Kidney tubule cell (primary cell): ENCODE measurements around the gene HSBP1L1.
A peak's percentile ranks its signal among the peaks of the same experiment; 100 is the strongest.
"Not testable (repeated sequence)": the region's sequence is repeated elsewhere in the genome, so short reads cannot be mapped to it uniquely, and the experiment has no call there.

Experiments used
- DNase-seq: peaks from one replicate; pipeline ENCODE4 v3.0.0-alpha.2; 2018; ENCODE audit warnings: low spot score

The HSBP1L1 gene

GRCh38 chr18:79945118-79946042, 19.1 kb upstream of the HSBP1L1 start:
- no peak for DNase-seq

DNA sequence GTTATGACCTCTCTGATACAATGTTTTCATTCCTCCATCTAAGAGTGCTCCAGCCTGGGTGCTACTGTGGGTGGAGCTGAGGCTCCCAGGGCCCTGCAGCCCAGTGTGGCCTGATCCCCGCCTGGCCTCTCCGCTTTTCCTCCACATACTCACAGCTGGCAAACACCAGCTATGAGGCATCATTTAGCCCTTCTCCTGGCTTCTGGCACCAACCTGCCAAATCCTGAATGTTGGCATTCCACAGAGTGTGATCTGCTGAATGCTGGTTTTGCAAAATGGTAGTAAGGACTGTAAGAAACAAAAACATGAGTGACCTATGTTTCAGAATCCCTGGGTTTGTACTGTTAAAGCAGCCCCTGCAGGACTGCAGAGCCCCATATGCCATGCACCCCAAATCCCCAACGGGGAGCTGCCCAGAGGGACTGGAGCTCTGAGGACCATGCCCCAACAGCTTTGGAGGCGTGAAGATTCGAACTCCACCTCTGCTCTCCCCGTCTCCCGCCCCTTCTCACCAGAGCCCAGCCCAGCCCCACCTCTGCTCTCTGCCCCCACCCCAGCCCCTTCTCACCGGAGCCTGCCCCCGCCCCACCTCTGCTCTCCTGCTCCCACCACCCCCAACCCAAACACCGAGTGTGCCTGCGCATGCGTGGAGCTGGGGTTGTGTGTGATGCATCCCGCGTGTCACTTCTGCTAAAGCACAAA, 17.2 kb upstream of the HSBP1L1 start:
- peak; percentile 14 for DNase-seq

- no peak for DNase-seq
Observed at GRCh38 chr18:79947881-79948610, 16.4 kb upstream of the HSBP1L1 start.

- no peak for DNase-seq
Observed at GRCh38 chr18:79948719-79949411, 15.6 kb upstream of the HSBP1L1 start.

DNA sequence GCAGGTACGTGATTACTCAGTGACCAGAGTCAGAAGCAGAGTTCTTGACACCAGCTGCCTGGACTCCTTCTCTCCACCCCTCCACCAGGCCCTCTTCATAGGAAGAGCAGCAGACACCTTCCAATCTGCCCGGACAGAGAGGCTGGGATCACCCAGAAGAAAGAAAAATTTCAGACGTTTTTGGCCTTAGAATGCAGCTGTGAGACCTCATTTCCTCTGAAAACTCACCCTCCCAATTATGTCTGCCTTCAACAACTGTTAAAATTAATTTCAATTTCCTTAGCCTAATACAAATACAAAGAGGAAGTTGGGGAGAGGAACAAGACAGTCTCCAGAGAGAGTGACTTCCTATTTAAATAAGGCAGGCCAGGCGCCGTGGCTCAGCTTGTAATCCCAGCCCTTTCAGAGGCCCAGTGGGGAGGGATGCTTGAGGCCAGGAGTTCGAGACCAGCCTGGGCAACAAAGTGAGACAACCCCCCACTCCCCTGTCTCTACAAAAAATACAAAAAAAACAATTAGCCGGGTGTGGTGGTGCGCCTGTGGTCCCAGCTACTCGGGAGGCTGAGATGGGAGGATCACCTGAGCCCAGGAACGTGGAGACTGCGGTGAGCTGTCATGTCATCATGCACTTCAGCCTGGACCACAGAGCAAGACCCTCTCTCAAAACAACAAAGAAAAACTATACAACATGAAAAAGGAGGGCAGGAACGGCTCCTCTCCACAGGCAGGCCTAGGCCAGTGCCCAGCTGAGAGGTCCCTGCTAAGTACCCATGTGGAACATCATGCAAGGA, 14.6 kb upstream of the HSBP1L1 start:
- peak; percentile 14 for DNase-seq

DNA sequence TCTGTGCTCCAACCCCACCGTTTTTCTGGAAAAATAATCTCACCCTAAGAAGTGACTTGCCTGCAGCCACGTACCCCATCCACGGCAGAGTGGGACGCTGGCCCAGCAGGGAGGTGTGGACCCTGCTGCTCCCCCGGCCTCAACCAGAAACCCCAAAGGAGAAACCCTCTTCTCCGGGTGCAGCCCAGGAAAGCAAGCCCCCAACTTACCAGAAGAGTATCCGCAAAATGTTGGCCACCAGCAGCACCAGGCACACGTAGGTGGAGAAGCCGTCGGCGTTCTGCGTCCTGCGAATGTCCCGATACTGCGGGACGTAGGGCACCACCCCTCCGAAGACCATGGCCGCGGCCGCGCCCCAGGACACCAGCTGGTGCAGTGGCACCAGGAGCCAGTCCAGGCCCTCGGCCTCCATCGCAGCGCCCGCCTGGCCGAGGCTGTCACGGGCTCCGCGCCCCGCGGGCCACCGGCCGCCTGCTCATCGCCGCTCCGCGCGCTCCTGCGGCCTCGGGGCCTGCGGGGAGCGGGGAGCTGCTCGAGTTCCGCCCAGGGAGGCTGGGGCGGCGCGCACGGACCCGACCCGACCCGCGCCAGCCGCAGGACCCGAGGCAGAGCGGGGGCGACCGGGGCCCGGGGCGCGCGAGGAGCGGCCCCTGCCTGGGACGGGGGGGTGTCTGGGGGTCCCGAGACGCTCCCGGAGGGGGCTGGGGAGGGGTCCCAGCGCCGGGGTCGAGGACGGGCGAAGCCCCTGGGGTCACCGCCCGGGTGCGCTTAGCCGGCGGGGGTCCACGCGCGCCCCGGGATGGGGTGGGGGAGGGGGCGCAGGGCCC, 13.7 kb upstream of the HSBP1L1 start:
- peak; percentile 43 for DNase-seq

DNA sequence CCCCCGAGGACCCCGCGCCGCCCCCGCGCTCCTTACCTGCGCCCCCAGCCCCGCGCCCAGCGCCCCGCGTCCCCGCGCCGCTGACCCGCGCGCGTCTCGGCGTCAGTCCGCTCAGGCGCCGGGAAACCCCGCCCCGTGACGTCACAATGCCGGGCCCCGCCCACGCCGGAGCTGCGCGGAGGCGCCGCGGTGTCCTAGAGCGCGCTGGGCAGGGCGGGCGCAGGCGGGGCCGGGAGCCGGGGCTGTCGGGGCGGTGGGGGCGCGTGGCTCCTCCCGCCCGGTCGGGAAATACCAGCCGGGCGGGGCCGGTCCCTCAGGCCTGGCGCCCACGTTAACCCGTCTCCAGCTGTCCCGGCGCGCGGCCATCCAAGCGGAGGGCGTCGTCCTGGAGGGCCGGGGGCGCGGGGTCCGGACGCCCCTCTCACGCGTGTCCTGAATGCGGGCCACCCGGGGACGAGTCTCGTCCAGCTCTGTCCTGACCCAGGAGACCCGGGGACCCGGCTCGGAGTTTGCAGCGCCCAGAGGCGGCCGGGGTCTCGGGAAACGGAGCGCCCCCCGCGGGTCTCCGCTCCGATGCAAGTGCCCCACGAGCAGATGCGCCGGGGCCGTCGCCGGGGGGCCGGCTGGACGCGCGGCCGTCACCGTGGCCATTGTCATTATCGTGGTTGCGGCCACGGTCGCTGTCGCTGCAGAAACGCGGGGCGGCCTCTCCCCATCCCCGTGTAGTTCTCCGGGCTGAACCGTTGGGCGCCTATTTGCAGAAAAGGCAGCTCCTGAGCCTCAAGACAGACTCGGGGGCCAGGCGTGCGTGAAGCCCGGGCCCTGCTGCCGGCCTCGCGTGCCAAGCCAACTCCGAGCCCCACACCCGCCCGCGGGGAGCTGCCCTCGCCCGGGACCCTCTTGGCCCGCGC, 12.6 kb upstream of the HSBP1L1 start, which contains the start of gene SLC66A2:
Gene SLC66A2, minus strand, starts transcription at position 109 of the 911 bp plus-strand sequence. CDS start 727 bp downstream, outside the sequence.
- DNase-seq, result peak; percentile 87

GRCh38 chr18:79952456-79952995, 11.9 kb upstream of the HSBP1L1 start:
- DNase-seq, result no peak

- no peak for DNase-seq
Observed at GRCh38 chr18:79952996-79953559, 11.4 kb upstream of the HSBP1L1 start.

- DNase-seq, result peak; percentile 52
Observed at GRCh38 chr18:79953971-79954651, 10.3 kb upstream of the HSBP1L1 start.

DNA sequence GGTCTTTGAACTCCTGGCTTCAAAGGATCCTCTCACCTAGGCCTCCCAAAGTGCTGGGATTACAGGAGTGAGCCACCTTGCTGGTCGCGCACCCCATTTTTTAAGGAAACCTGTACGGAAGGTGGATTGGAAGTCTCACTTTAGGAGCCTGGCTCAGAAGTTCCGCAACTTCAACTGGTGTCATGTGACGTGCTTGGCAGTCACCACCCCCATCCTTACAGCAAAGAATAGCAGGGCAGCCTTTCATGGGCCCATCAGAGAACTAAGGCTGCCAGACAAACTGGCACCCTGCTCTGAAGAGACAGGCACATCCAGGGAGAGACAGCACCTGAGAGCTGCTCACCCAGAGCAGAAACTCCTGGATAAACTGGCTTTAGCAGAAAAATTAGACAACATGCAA, 9.7 kb upstream of the HSBP1L1 start:
- no peak for DNase-seq

DNA sequence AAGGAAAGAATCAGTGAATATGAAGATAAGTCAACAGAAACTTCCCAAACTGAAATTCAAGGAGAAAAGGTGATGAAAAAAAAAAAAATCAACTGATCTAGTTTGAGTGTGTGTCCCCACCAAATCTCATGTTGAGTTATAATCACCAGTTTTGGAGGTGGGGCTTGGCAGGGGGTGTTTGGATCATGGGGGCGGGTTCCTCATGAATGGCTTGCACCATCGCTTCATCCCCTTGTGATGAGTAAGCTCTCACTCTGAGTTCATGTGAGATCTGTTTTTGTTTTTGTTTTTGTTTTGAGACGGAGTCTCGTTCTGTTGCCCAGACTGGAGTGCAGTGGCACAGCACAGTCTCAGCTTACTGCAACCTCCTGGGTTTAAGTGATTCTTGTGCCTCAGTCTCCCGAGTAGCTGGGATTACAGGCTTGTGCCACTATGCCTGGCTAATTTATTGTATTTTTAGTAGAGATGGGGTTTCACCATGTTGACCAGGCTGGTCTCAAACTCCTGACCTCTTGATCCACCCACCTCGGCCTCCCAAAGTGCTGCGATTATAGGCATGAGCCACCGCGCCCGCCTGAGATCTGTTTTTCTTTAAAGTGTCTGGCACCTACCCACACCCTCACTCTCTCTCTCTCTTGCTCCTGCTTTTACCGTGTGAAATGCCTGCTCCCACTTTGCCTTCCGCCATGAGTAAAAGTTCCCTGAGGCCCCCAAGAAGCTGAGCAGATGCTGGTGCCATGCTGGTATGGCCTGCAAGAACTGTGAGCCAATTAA, 9.0 kb upstream of the HSBP1L1 start:
- no peak for DNase-seq

- no peak for DNase-seq
Observed at GRCh38 chr18:79956276-79956675, 8.2 kb upstream of the HSBP1L1 start.

- no peak for DNase-seq
Observed at GRCh38 chr18:79958981-79959380, 5.5 kb upstream of the HSBP1L1 start.

DNA sequence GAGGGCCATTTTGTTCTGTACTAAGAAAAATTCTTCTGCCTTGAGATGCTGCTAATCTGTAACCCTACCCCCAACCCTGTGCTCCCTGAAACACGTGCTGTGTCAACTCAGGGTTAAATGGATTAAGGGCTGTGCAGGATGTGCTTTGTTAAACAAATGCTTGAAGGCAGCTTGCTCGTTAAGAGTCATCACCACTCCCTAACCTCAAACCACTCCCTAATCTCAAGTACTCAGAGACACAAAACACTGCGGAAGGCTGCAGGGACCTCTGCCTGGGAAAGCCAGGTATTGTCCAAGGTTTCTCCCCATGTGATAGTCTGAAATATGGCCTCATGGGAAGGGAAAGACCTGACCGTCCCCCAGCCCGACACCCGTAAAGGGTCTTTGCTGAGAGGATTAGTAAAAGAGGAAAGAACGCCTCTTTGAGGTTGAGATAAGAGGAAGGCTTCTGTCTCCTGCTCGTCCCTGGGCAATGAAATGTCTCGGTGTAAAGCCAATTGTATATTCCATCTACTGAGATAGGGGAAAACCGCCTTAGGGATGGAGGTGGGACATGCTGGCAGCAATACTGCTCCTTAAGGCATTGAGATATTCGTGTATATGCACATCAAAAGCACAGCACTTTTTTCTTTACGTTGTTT, 4.2 kb upstream of the HSBP1L1 start:
- DNase-seq, result not testable (repeated sequence)

- DNase-seq, result no peak
Observed at GRCh38 chr18:79960921-79961526, 3.4 kb upstream of the HSBP1L1 start.
